ENCODE measurements around the gene FKBP7.
A peak's percentile ranks its signal among the peaks of the same experiment; 100 is the strongest.

Gene FKBP7

GRCh38 chr2:178469219-178469849 is 9.1 kb downstream of the FKBP7 start:
- peaks cover 6 to 79% (median 57%) of the 10 kb centered on the region in 11 experiments; a peak in 19 of 22 replicates for H3K36me3 ChIP-seq
- no peak overlapping the region for H3K9ac ChIP-seq
- H4K20me1 ChIP-seq, result no peaks in the 10 kb centered on the region; a peak in 1 of 22 replicates
- no peak overlapping the region for H3K4me3 ChIP-seq
- H3K4me2 ChIP-seq, result no peak overlapping the region
- no peaks in the 10 kb centered on the region for H3K4me1 ChIP-seq
- H3K27ac ChIP-seq, result no peak overlapping the region
- no peaks in the 10 kb centered on the region for H3K27me3 ChIP-seq
- no peaks in the 10 kb centered on the region for H3K9me3 ChIP-seq (replicated peaks in 1 of 11)
- no peak for TF ChIP-seq Cebpa-rat (IDR thresholded peaks at IDR 0.05)

- Histone ChIP-seq H3K4me3 (no peak overlapping the region), H3K27me3 (no peaks in the 10 kb centered on the region), H3K4me1 (peaks cover 0 to 2% (median 0%) of the 10 kb centered on the region in 10 experiments; a peak in 1 of 20 replicates), H3K9ac (no peak overlapping the region), H3K36me3 (0 out of 22 replicates have a peak, but pooled peaks cover 0 to 2% (median 0%) of the 10 kb centered on the region in 11 experiments), H4K20me1 (no peaks in the 10 kb centered on the region), H3K9me3 (replicated peaks in 1 of 11) (no peaks in the 10 kb centered on the region; a peak in 2 of 22 replicates), H3K27ac (no peak overlapping the region), H3K4me2 (no peak overlapping the region)
- TF ChIP-seq Cebpa-rat (IDR thresholded peaks at IDR 0.05), result no peak
Observed at GRCh38 chr2:178457390-178457886, 21.0 kb downstream of the FKBP7 start.

GRCh38 chr2:178455947-178456346 is 22.5 kb downstream of the FKBP7 start:
- no peak for TF ChIP-seq Cebpa-rat (IDR thresholded peaks at IDR 0.05)
- Histone ChIP-seq H4K20me1 (no peaks in the 10 kb centered on the region), H3K4me1 (peaks cover 0 to 11% (median 4%) of the 10 kb centered on the region in 10 experiments; a peak in 4 of 20 replicates)

GRCh38 chr2:178452870-178453269 is 25.5 kb downstream of the FKBP7 start:
- peaks cover 10 to 17% (median 14%) of the 10 kb centered on the region in 11 experiments for H3K36me3 ChIP-seq
- H3K9ac ChIP-seq, result no peak overlapping the region
- no peak for TF ChIP-seq Cebpa-rat (IDR thresholded peaks at IDR 0.05)
- peaks cover 0 to 28% (median 25%) of the 10 kb centered on the region in 11 experiments; a peak in 16 of 22 replicates for H4K20me1 ChIP-seq
- no peaks in the 10 kb centered on the region for H3K27me3 ChIP-seq
- no peak overlapping the region for H3K4me2 ChIP-seq
- H3K9me3 ChIP-seq (replicated peaks in 1 of 11), result no peaks in the 10 kb centered on the region
- peaks cover 21 to 33% (median 25%) of the 10 kb centered on the region in 10 experiments for H3K4me1 ChIP-seq
- H3K27ac ChIP-seq, result no peak overlapping the region
- no peak overlapping the region for H3K4me3 ChIP-seq

More at GRCh38 chr2:178455947-178456346, 22.5 kb downstream of the FKBP7 start:
- H3K36me3 ChIP-seq, result no peaks in the 10 kb centered on the region
- H3K27me3 ChIP-seq, result no peaks in the 10 kb centered on the region
- H3K9ac ChIP-seq, result no peak overlapping the region
- H3K4me3 ChIP-seq, result no peak overlapping the region
- H3K27ac ChIP-seq, result no peak overlapping the region
- H3K4me2 ChIP-seq, result no peak overlapping the region
- no peaks in the 10 kb centered on the region for H3K9me3 ChIP-seq (replicated peaks in 1 of 11)

GRCh38 chr2:178452334-178452733 is 26.1 kb downstream of the FKBP7 start:
- H3K27ac ChIP-seq, result peak overlapping the region in 10 of 11 experiments; percentile 91 to 99 (median 98); a peak in 19 of 22 replicates
- H3K36me3 ChIP-seq, result peaks cover 13 to 21% (median 18%) of the 10 kb centered on the region in 11 experiments
- no peaks in the 10 kb centered on the region for H3K27me3 ChIP-seq
- TF ChIP-seq Cebpa-rat (IDR thresholded peaks at IDR 0.05), result no peak
- peak overlapping the region in 7 of 11 experiments; percentile 88 to 99 (median 96); a peak in 9 of 22 replicates for H3K9ac ChIP-seq
- H3K4me2 ChIP-seq, result peak overlapping the region; percentile 73 to 95 (median 90); a peak in 19 of 22 replicates
- H3K9me3 ChIP-seq (replicated peaks in 1 of 11), result no peaks in the 10 kb centered on the region
- peak overlapping the region in 1 of 10 experiments; percentile 84; a peak in 2 of 20 replicates for H3K4me3 ChIP-seq
- peaks cover 22 to 34% (median 25%) of the 10 kb centered on the region in 10 experiments for H3K4me1 ChIP-seq
- H4K20me1 ChIP-seq, result peaks cover 0 to 33% (median 27%) of the 10 kb centered on the region in 11 experiments; a peak in 16 of 22 replicates

GRCh38 chr2:178450774-178451525 is 27.4 kb downstream of the FKBP7 start, which contains the start of the genes PJVK and PRKRA:
Gene PJVK, plus strand, starts transcription at chr2:178451378. Its CDS starts 2,032 bp downstream, at chr2:178453410.
Gene PRKRA, minus strand, starts transcription at chr2:178451175. Its CDS starts 145 bp downstream, at chr2:178451030.
- Histone ChIP-seq H3K27ac (peak within 1 kb of the TSS; percentile 91 to 99 (median 98)), H3K4me2 (peak within 1 kb of the TSS; percentile 86 to 98 (median 92)), H3K4me3 (peak within 1 kb of the TSS; percentile 73 to 94 (median 82)), H3K4me1 (peaks cover 22 to 34% (median 25%) of the 10 kb centered on the region in 10 experiments), H3K27me3 (no peaks in the 10 kb centered on the region), H3K9ac (peak within 1 kb of the TSS; percentile 88 to 99 (median 96)), H3K36me3 (peaks cover 19 to 34% (median 29%) of the 10 kb centered on the region in 11 experiments), H3K9me3 (replicated peaks in 1 of 11) (no peaks in the 10 kb centered on the region), H4K20me1 (peaks cover 0 to 36% (median 27%) of the 10 kb centered on the region in 11 experiments; a peak in 16 of 22 replicates)
- no peak for TF ChIP-seq Cebpa-rat (IDR thresholded peaks at IDR 0.05)

- Histone ChIP-seq H3K27me3 (no peaks in the 10 kb centered on the region), H3K4me1 (peaks cover 22 to 34% (median 25%) of the 10 kb centered on the region in 10 experiments), H4K20me1 (peaks cover 0 to 41% (median 27%) of the 10 kb centered on the region in 11 experiments; a peak in 16 of 22 replicates), H3K9me3 (replicated peaks in 1 of 11) (no peaks in the 10 kb centered on the region), H3K4me3 (peak overlapping the region; percentile 73 to 94 (median 82)), H3K36me3 (peaks cover 24 to 39% (median 34%) of the 10 kb centered on the region in 11 experiments), H3K9ac (peak overlapping the region; percentile 88 to 99 (median 96)), H3K4me2 (peak overlapping the region; percentile 69 to 98 (median 90)), H3K27ac (peak overlapping the region; percentile 91 to 99 (median 98))
- TF ChIP-seq Cebpa-rat (IDR thresholded peaks at IDR 0.05), result no peak
Observed at GRCh38 chr2:178450524-178450773, 28.0 kb downstream of the FKBP7 start.

GRCh38 chr2:178449700-178450523 is 28.5 kb downstream of the FKBP7 start:
- Histone ChIP-seq H3K4me3 (peak overlapping the region; percentile 73 to 94 (median 82)), H4K20me1 (peaks cover 0 to 46% (median 27%) of the 10 kb centered on the region in 11 experiments; a peak in 16 of 22 replicates), H3K9me3 (replicated peaks in 1 of 11) (no peaks in the 10 kb centered on the region), H3K4me1 (peaks cover 22 to 34% (median 25%) of the 10 kb centered on the region in 10 experiments), H3K4me2 (peak overlapping the region; percentile 69 to 98 (median 90)), H3K36me3 (peaks cover 29 to 45% (median 40%) of the 10 kb centered on the region in 11 experiments), H3K9ac (peak overlapping the region; percentile 88 to 99 (median 96)), H3K27ac (peak overlapping the region; percentile 91 to 99 (median 98); a peak in 21 of 22 replicates), H3K27me3 (no peaks in the 10 kb centered on the region)
- no peak for TF ChIP-seq Cebpa-rat (IDR thresholded peaks at IDR 0.05)
